Hematopoietic multipotent progenitor cell (in vitro differentiated cells): ENCODE data around the gene STAT5B. TPM values are rescaled to one million over a fixed set of nuclear protein-coding genes. Genes with fewer than 3 reads are reported as not detected.
"Not testable (repeated sequence)": the region's sequence is repeated elsewhere in the genome, so short reads cannot be mapped to it uniquely, and the experiment has no call there.

ENCODE experiments used
- DNase-seq, 3 donors: peaks; one replicate each; pipeline ENCODE4 v3.0.0-alpha.2; 2011 to 2015; ENCODE audit warnings: low read depth in 2 of 3, low spot score in 2 of 3
- total RNA-seq: library from RNA; depleted of rRNA; stranded (reverse); fragments of >200 nt; gene quantifications from one replicate; pipeline ENCODE4 v1.2.3, GENCODE V29; 2012

STAT5B gene
- total RNA-seq, 1 donor: 135 TPM

DNA sequence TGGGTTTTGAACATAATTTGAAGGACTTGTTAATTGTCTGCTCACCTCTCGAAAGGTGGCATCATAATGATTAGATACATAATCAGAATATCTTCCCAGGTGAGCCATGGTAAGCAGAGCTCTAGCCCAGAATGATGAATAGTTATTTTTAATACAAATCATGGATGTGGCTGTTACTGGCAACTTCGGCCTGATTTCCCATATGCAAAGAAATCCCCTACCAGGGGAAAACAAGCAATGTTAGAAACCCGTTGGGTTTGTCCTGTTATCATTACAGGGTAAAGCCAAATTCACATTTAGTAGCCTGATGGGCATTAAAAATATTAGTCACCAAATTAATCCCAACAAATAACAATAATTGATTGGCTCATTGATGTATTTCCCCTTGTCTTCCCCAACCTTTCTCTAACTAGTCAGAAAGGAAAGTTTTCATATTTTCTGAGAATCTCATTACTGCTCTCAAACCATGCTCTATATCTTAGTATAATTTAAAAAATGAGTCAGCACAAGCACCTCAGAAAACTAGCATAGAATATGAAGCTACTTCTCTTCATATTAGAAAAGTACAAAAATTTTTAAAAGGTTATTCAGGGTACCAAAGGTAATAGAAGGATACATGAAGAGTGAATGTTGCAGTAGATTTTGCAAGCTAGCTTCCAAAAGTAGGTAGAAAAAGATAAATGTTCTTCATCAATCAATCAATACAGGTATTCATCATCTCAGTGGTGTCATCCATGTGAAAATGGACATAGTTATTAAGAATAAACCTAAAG, 5.0 kb downstream of the STAT5B start:
- no peak for DNase-seq

DNA sequence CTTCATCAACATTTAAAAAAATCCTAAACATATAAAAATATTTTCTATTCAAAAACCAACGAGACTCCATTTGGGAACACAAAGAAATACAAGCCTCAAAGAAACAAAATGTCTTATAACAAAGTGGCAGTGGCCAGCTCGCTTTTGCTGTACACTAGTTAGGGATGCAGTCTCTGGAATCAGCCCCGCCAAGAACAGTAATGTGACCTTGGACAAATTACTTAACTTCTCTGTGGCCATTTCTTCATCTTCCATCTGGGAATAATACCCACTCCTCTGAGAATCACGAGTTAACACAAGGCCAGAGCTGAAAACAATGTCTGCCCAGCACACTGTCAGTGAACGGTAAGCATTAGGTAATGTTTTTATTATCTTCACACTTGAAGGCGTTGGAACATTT, 5.6 kb downstream of the STAT5B start:
- DNase-seq: no peak

DNA sequence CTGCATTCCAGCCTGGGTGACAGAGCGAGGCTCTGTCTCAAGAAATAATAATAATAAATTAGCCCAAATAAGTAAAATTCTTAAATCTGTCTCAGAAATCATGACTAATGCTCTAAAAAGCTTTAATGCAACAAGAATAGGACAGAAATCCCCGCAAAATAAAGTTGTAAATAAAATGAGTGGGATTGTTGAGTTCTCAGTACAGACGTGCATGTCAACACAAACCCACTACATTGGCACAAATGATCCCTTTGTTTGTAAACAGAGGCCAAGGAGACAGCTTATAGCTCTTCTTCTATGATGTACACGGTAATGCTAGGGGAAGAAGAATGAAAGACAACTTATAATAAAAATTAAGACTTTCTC, 6.0 kb downstream of the STAT5B start:
- no peak for DNase-seq

DNA sequence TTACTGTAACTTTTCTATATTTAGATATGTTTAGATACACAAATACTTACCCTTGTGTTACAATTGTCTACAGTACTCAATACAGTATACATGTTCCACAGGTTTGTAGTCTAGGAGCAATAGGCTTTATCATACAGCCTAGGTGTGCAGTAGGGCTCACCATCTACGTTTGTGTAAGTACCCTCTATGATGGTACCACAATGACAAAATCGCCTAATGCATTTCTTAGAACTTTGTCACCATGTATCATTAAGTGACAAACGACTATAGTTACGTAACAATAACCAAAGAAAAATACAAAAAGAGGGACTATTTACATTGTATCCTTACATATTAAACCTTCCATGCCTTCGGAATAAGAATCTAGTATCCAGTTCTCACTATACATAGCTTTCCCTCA, 8.0 kb downstream of the STAT5B start:
- DNase-seq: no peak

DNA sequence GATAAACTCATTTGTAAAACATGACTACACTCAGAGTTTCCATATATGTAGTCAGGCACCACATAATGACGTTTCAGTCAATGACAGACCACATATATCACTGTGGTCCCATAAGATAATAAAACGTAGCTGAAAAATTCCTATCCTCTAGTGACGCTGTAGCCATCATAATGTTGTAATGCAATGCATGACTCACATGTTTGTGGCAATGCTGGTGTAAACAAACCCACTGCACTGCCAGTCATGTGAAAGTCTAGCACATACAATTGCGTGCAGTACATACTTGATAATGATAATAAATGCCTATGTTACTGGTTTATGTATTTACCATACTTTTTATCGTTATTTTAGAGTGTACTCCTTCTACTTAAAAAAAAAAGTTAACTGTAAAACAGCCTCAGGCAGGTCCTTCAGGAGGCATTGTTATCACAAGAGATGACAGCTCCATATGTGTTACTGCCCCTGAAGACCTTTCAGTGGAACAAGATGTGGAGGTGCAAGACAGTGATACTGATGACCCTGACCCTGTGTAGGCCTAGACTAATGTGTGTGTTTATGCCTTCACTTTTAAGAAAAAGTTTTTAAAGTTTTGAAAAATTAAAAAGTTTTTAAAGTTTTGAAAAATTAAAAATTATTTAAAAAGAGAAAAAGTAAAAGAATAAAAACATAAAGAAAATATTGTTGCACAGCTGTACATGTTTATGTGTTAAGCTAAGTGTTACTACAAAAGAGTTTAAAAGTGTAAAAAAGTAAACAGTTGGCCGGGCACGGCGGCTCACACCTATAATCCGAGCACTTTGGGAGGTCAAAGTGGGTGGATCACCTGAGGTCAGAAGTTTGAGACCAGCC, 9.0 kb downstream of the STAT5B start:
- DNase-seq: peak in 2 of 3 donors; percentile 56 to 66

DNA sequence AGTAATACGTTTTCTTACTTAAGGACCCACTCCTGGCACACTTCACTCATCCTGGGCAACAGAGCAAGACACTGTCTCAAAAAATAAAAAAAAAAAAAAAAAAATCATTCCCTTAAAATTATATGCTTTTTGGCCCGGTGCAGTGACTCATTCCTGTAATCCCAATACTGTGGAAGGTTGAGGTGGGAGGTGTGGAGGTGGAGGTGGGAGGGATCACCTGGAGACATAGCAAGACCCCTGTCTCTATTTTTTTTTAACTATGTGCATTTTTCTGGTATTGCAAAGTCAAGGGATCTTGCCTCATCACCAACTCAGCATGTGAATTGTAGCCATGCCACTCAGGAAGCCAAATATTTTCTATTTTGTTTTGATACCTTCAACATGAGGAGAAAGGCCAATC, 9.7 kb downstream of the STAT5B start:
- no peak for DNase-seq

DNA sequence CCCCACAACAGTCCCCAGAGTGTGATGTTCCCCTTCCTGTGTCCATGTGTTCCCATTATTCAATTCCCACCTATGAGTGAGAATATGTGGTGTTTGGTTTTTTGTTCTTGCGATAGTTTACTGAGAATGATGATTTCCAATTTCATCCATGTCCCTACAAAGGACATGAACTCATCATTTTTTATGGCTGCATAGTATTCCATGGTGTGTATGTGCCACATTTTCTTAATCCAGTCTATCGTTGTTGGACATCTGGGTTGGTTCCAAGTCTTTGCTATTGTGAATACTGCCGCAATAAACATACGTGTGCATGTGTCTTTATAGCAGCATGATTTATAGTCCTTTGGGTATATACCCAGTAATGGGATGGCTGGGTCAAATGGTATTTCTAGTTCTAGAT, 11.8 kb downstream of the STAT5B start:
- DNase-seq: not testable (repeated sequence)

DNA sequence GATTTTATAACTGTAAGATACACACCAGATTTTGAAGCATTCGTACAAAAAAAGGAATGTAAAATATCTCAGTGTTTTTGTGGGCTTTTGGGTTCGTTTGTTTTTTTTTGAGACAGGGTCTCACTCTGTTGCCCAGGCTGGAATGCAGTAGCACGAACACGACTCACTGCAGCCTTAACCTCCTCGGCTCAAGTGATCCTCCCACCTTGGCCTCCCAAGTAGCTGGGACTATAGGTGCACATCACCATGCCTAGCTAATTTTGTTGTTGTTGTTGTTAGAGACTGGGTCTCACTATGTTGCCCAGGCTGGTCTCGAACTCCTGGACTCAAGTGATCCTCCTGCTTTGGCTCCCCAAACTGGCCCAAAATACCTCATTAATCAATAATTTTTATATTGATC, 15.9 kb downstream of the STAT5B start:
- DNase-seq: no peak

DNA sequence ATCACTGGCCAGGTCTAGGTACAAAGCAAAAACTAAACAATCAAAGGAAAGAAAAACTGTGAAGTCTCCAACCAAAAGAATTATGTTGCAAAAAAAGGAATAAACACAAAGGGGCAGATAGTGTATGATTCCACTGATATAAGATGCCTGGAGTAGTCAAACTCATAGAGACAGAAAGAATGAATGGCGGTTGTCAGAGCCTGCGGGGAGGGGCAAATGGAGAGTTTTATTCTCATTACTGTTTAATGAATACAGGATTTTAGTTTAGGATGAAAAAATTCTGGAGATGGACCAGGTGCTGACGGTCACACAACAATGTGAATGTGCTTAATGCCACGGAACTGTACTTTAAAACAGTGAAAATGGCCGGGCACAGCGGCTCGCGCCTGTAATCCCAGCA, 20.7 kb downstream of the STAT5B start:
- no peak for DNase-seq

DNA sequence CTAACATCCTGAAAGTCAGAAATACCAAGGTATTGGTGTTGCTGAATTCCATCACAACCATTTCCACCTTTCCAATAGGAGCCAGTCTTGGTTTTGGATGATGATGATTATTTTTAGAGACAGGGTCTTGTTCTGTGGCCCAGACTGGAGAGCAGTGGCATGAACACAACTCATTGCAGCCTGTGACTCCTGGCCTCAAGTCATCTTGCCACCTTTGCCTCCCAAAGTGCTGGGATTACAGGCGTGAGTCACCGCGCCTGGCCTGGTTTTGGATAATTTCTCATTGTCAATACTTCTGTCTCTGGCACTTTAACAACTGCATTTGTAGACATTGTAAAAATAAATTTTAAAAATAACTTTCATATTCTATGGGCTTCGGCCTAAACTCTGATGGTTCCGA, 22.6 kb downstream of the STAT5B start:
- DNase-seq: no peak

DNA sequence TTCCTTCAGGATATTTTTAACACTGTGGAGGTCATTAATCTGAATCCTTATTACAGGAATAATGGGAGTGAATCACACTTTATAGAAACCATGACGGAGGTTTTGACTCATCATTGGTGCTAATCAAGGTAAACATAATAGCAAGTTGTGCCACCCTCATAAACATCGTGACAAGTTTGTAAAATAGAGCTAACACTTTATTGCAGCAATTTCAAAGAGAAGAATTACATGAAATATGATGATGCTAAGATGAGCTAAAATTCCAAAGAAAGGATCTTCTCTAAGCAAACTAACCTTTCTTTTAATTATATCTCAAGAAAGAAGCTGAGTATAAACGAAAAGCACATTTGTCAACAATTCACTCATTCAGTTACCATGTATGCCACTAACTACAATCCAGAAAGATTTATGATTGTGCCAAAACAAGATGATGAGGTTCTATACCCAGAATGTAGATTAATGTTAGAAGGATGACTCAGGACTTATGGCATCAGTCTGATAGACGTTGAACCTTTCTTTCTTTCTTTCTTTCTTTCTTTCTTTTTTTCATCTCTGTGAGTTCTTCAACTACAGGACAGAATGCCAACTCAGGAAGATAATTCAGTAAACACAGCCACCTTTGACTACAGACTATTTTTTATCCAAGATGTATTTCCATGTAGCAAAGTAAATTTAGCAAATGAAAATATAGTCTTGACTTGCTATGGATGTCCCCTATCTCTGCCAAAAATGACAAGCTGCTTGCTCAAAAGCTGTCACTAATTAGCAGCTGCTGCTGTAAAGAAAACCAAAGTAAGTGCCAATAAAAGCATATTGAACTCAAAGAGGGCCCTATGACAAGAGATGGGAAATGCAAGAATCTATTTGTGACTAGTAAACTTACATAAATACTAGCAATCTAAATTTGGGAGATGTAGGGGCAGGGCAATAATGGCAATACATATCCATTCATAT, 23.3 kb downstream of the STAT5B start:
- no peak for DNase-seq

DNA sequence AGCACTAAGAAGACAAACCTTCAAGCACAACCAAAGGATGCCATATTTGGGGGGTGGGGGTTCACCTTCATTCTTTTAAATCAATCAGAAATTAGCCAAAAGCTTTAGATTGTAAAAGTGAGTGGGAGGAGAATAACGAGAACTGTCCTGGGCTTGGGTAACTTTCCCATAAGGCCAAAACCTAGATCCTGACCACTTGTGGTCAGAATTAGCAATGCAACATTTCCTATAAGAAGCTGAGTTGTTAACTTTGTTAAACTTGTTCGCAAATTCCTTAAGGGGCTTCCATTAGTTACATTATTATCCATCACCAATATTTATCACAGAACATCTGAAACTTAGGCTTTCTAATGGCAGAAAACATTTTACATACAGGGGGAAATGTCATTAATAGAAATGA, 25.1 kb downstream of the STAT5B start:
- no peak for DNase-seq

DNA sequence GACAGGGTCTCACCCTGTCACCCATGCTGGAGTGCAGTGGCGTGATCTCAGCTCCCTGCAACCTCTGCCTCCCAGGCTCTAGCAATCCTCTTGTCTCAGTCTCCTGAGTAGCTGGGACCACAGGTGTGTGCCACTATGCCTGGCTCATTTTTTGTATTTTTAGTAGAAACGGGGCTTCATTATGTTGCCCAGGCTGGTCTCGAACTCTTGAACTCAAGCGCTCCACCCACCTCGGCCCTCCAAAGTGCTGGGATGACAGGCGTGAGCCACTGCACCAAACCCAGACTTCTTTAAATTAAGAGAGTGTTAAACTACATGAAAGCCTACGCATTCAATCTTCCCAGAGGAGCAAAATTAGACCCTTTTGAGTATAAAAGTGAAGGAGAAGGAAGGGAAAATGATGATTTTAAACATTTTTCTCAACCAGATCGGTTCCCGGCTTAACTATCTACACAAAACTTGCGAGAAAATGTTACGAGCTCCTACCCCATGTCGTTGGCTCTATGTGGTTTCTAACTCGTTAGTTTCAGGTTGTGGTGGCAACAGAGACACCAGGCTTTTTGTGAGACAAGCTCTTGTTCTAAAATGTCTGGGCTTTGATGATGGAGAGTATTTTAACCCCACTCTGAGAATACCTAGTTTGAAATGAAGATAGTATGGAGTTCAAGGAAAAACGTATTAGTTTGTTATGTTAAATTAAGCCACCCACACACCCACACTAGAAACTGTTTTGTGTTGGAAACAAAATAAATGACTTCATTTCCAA, 26.3 kb downstream of the STAT5B start:
- no peak for DNase-seq

DNA sequence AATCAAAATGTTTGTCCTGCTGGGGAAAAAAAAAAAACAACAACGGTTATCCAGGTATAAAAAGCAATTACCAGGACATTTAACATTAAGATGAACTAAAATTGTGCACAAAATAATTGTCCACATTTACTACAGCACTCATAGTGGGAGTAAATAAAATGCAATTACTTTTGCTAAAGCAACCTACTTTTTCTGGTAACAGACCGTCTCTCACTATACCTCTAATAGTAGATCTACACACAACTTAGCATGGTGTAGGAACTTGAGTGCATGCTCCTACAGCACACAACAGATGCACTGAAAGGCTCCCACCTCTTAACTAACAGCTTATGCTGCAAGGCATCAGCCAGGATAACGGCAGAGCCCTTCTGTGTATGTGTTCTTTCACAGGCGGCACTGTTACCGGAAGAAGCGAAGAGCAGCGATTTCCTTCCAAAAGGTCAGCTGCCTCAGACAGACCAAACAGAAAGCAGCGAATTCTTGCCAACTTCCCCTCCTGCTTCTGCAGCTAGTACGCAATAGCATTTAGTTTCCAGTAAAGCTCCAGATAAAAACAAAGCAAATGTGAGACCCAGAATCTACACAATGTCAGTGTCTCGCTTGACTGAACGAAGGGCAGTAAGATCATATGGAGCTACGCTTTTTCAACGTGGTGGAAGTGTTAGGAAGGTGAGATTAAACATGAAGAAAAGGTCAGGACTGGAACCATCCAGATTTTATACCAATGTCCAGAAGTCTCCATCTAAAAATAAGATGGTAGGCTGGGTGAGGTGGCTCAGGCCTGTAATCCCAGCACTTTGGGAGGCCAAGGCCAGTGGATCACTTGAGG, 27.6 kb downstream of the STAT5B start:
- peak; percentile 68 to 95 (median 88) for DNase-seq

DNA sequence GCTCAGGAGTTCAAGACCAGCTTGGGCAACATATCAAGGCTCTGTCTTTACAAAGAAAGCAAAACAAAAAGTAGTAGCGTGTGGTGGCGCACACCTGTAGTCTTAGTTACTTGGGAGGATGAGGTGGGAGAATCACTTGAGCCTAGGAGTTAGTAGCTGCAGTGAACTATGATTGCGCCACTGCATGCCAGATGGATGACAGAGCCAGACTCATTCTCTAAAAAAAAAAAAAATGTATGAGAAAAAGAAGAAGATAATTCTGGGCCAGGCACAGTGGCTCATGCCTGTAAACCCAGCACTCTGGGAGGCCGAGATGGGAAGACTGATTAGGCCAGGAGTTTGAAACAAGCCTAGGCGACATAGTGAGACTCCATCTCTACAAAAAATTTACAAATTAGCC, 28.5 kb downstream of the STAT5B start:
- peak in 1 of 3 donors; percentile 40 for DNase-seq

DNA sequence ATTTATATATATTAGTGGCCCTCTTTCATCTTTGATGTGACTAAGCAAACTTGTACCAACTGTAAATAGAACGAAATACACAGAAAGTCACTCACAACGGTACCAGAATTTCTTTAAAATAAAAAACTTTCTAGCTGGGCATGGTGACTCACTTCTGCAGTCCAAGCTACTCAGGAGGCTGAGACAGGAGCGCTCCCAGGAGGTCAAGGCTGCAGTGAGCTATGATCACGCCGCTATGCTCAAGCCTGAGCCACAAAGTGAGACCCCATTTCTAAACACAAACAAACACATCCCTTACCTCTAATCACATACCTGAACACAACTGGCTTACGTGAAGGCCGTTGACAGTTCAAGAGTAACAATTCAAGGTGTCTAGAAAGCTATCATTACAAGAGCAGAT, 29.7 kb downstream of the STAT5B start:
- DNase-seq: no peak

DNA sequence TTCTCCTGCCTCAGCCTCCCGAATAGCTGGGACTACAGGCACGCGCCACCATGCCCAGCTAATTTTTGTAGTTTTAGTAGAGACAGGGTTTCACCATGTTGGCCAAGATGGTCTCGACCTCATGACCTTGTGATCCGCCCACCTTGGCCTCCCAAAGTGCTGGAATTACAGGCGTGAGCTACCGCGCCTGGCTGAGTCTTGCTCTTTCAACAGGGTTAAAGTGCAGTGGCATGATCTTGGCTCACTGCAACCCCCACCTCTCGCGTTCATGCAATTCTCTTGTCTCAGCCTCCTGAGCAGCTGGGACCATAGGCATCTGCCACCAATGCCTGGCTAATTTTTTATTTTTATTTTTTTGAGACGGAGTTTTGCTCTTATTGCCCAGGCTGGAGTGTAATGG, 31.0 kb downstream of the STAT5B start:
- not testable (repeated sequence) for DNase-seq

DNA sequence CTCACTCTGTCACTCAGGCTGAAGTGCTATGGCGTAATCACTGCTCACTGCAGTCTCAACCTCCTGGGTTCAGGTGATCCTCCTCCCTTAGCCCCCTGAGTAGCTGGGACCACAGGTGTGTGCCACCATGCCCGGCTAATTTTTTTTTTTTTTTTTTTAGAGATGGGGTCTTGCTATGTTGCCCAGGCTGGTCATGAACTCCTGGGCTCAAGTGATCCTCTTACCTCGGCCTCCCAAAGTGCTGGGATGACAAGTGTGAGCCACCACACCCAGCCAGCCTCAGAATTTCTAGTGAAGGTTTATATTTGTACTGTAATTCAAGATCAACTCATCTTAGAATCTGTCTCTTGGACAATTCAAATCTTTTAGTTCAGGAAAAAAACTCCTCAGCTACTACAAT, 32.1 kb downstream of the STAT5B start:
- not testable (repeated sequence) for DNase-seq

DNA sequence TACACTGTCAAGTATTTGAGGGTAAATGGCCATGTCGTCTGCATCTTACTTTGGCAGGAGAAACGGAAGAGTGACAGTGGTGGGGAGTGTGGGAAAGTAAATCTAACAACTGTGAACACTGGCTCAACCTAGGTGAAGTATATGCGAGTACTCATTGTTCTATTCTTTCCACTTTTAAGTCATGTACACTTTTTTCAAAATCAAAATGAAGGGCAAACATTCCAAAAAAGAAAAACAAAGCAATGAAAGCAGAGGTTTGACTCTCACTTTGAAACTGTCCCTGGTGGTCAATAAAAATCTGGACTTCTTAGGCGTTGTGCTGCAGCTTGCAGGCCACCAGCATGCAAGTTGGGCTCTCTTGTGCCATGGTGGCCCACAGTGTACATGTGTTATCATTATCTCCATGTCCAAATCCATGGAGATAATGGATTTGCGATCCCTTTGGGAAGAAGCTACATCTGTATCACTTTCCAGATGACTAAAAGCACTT, 32.7 kb downstream of the STAT5B start:
- no peak for DNase-seq
